Head of caudate nucleus (tissue), 42 donors: ENCODE results near the gene ARFIP1.
"Not testable (repeated sequence)": the region's sequence is repeated elsewhere in the genome, so short reads cannot be mapped to it uniquely, and the experiment has no call there.

Source experiments
- DNase-seq, 42 donors: peaks; one replicate each; pipeline versions ENCODE4 v3.0.0 to v3.0.0-alpha.2; 2020 to 2021; ENCODE audit warnings: mixed read lengths in 7 of 42
- intact Hi-C: fragments of 100-400 bp; cut with DNase I; formaldehyde crosslinking; loops from one replicate; pipeline ENCODE4 v1.15.0; 2022

The ARFIP1 gene

DNA sequence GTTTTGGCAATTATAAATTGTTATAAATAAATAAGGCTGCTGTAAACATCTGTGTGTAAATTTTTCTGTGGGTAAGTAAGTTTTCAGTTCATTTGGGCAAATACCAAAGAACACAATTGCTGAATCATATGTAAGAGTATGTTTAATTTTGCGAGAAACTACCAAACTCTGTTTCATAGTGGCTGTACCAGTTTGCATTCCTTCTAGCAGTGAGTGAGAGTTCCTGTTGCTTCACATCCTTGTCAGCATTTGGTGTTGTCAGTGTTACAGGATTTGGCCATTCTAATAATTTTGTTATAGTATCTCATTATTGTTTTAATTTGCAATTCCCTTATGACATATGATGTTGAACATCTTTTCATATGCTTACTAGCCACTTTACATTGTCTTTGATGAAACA is 48.4 kb downstream of the ARFIP1 start:
- DNase-seq, result no peak
- intact Hi-C loops, result no loop called here

DNA sequence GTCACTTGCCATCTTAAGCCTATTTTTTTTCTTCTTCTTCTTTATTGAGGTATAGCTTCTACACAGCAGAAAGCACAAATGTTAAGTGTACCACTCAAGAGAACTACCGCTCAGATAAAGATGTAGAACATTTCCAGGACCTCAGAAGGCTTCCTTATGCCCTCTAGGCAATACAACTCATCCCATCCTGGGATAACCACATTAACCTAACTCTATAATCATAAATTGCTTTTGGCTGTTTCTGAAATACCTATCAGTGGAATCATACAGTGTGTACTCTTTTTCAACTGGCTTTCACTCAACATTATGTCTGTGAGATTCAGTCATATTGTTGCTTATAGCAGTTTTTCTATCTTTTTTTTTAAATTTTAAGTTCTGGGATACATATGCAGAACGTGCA is 51.7 kb downstream of the ARFIP1 start:
- intact Hi-C loops, result no loop called here
- DNase-seq, result no peak

DNA sequence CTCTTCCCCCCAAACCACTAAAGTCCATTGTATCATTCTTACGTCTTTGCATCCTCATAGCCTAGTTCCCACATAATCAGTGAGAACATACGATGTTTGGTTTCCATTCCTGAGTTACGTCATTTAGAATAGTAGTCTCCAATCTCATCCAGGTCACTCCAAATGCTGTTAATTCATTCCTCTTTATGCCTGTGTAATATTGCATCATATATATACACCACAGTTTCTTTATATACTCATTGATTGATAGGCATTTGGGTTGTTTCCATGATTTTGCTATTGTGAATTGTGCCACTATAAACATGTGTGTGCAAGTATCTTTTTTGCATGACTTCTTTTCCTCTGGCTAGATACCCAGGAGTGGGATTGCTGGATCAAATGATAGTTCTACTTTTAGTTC is 57.2 kb downstream of the ARFIP1 start:
- intact Hi-C loops, result no loop called here
- DNase-seq, result no peak

DNA sequence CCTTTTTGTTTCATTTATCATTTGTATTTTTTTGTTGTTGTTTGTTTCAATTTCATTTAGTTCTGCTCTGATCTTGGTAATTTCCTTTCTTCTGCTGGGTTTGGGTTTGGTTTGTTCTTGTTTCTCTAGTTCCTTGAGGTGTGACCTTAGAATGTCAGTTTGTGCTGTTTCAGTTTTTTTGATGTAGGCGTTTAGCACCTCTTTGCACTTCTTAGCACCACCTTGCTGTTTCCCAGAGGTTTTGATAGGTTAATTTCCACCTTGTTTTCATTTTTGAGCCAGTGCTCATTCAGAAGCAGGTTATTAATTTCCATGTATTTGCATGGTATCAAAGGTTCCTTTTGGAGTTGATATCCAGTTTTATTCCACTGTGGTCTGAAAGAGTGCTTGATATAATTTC is 60.0 kb downstream of the ARFIP1 start:
- intact Hi-C loops, result not testable (repeated sequence)

DNA sequence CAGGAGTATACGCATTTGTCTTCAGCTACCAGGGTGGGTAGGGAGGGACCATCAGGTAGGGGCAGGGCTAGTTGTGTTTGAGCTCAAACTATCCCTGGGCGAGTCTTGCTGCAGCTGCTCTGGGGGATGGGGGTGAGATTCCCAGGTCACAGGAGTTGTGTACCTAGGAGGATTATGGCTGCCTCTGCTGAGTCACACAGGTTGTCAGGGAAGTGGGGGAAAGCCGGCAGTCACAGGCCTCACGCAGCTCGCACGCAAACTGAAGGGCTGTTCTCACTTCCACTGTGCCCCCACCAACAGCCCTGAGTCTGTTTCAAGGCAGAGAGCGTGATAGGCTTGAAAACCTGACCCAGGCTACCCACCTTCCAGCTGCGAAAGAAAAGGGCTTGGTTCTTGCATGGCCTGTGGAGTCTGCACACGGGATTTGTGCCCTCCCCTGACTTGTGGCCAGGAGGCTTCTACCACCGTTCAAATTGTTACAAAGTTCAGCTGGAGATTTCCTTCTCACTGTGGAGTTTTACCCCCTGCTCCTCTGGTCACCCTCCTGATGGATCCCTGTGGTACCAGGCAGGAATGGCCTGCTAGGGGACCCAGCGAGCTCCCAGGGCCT is 63.8 kb downstream of the ARFIP1 start:
- intact Hi-C loops, result no loop called here
- peak in 7 of 42 donors; percentile 3 to 41 (median 16) for DNase-seq

More for the DNA sequence above, 60.0 kb downstream of the ARFIP1 start:
- not testable (repeated sequence) for DNase-seq

DNA sequence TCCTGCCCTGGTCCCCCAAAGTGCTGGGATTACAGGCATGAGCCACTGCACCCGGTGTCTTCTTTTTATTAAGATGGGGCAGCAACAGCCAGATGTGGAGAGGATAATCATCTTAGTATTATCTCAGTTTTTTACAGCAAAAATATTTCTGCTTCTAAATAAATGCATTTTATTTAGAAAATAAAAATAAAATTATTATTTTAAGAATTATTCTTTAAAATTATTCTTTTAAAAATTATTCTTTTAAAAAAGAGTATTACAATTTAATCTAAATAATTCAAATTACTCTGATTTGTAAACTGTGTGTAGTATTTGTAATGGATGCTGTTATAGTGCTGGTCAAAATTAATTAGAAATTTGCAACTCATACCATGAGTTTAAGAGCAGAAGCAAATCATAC is 67.6 kb downstream of the ARFIP1 start:
- intact Hi-C loops, result loop anchor here (2.0 to 5.0 kb wide), 2 partner anchors 235 to 280 kb away; no protein-coding TSS in a partner anchor
- DNase-seq, result no peak

DNA sequence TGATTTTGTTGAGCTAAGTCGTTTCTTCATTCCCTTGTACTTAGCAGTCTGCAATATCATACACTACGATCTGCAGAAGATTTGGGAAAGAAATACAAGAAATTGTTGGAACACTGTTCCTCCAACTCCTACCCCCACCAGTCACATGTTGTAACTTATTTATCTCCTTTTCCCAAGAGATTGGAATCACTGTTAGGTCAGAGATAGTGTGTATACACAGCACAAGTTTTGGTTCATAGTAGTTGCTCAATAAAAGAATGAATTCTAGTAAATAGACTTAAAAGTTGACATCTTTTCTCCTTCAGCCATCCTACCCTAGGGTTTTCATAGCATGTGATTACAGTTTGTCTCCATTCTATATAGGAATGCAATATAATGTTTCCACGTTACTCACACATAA is 68.8 kb downstream of the ARFIP1 start:
- DNase-seq, result no peak
- intact Hi-C loops, result loop anchor here (5.0 kb wide), 1 partner anchor 279 kb away; no protein-coding TSS in a partner anchor

DNA sequence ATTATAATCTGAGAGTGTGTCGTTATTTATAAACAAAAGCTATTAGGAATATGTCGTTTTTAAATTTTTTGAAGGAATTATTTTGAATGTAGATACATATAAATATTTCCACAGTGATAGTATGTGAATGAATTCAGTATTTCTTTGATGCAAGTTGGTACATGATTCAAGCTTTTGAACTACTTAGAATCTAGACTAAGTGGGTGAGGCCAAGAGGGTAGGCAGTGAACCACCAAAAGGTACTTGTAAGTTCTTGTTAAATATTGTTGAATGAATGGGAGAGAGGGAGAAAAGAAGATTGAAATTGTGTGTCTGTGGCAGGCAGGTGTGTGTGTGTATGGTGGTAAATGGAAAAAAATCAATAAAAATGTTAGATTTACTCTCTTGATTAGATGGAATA is 69.6 kb downstream of the ARFIP1 start:
- intact Hi-C loops, result loop anchor here (5.0 kb wide), 1 partner anchor 278 kb away; no protein-coding TSS in a partner anchor
- DNase-seq, result no peak

DNA sequence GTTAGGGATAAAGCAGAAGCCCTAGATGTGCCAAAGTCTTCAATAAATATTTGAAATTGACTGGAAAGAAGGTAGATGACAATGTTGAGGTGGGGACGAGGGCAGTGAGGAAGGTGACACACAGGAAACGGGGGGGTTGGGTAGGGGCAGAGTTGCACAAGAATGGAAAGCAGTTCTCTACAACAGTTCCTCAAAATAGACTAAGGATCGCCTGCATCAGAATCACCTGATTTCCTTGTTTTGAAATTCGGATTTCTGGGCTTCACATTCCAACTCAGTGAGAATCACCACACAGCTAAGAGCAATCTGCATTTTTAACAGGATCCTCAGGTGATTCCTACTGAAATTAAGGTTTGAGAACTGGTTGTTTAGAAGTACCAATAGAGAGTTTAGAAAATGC is 70.6 kb downstream of the ARFIP1 start:
- intact Hi-C loops, result no loop called here

DNA sequence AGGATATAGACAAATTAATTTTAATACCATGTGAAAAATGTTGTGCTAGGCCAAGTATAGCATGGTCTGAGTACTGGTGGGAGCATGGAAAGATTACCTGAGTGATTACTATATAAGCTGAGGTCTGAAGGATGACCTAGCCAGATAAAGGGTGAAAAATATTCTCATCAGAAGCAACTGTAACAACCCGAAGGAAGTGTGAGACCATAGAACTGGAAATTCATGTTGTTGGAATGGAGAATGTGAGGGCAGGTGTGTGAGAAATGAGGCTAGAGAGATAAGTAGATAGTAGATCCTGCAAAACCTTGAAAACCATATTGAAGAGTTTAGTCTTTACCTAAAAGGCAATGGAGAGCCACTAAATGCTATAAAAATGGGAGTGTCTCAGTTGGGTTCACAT is 71.5 kb downstream of the ARFIP1 start:
- DNase-seq, result no peak
- intact Hi-C loops, result no loop called here

More for the DNA sequence above, 70.6 kb downstream of the ARFIP1 start:
- peak in 1 of 42 donors; percentile 40 for DNase-seq

DNA sequence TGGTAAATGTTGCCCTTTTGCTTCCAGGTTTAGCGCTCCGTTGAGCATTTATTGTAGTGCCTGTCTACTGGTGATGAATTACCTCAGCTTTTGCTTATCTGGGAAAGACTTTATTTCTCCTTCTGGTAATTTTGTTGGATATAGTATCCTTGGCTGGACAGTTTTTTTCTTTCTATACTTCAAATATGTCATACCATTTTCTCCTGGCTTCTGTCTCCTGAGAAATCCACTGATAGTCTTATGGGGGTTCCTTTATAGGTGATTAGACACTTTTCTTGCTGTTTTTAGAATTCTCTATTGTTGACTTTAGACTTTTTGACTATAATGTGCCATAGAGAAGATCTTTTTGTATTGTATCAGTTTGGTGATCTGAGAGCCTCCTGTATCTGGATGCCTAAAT is 73.5 kb downstream of the ARFIP1 start:
- no peak for DNase-seq
- intact Hi-C loops, result no loop called here

DNA sequence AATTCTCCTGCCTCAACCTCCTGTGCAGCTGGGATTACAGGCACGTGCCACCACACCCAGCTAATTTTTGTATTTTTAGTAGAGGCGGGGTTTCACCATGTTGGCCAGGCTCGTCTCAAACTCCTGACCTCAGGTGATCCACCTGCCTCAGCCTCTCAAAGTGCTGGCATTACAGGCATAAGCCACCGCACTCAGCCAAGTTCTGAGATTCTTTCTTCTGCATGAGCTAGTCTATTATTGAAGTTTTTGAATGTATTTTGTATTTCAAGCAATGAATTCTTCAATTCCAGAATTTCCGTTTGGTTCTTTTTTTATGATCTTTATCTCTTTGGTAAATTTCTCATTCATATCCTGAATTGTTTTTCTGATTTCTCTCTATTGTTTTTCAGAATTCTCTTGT is 74.3 kb downstream of the ARFIP1 start:
- intact Hi-C loops, DNase-seq: not testable (repeated sequence)

DNA sequence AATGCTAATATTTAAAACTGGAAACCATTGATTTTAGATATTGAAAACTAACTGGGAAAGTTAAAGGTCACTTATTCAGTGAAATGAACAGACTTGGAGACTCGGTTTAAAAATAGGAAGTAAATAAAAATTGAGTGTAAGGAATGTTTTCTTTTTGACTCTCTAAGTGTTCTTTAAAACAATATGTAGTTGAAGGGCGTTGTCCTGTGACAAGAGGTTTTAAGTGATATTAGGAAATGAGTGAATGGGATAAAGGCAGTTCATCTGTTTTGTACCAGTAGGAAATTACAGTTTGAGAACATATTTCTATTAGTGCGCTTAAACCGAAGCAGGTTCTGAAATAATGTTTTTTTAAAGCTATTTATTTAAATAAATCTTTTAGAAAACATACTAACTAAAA is 77.2 kb downstream of the ARFIP1 start:
- DNase-seq, result no peak
- intact Hi-C loops, result no loop called here

DNA sequence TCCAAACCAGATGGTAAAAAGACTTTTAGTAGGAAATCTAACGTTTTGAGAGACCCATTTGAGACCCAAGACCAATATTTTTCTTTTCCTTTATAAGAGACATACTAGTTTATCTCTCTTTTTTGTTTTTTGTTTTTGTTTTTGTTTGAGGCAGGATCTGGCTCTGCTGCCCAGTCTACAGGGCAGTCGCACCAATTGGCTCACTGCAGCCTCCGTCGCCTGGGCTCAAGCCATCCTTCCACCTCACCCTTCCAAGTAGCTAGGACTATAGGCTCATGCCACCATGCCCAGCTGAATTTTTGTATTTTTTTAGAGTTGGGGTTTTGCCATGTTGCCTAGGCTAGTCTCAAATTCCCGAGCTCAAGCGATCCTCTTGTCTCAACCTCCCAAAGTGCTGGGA is 79.2 kb downstream of the ARFIP1 start:
- no peak for DNase-seq
- intact Hi-C loops, result no loop called here

DNA sequence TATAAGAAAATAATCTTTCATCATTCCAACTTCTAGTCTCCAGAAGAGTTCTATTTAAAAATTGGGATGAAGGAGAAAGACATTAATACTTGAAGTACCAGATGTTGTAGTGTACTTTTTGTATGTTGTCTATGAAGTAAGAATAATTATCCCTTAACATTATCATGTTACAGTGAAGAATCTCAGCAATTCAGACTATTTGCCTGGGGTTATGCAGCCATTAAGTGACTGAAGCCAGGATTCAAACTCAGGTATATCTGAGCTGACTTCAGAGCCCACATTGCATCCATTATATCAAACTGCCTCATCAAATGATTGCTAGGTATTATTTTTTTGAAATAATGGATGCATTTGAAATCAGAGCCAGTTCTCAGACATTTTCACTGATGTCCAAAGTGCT is 80.3 kb downstream of the ARFIP1 start:
- intact Hi-C loops, result no loop called here
- no peak for DNase-seq

DNA sequence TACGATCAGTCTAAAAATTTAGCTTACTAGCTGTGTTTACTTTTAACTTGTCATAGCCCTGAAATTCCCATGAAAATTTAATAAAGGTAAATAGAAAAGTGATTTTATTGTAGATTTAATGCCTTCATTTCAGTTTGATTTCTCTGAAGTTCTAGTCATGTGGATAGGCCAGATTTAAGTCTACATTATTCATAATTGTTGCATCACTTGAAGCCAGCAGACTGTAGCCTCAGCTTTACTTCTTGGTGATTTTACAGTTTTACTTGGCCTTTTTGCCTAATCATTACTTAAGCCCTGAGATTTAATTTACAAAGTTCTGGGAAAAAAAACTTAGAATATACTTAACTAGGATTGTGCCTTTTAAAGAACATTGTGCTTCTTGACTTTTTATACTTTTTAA is 82.9 kb downstream of the ARFIP1 start:
- intact Hi-C loops, result no loop called here
- DNase-seq, result no peak

DNA sequence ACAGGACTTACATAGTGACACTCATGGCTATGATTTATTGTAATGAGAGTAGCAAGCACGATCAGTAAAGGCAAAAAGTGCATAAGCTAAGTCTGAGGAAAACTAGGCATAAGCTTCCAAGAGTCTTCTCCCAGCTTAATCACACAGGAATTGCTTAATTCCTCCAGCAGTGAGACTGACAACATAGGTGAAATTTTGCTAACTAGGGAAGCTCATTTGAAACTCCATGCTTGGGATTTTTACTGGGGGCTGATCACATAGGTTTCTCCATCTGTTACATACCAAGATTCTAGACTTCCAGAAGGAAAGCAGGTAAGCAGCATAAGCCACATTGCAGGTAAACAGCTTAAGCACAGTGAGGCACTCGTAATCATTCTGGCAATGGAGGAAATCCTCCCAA is 84.6 kb downstream of the ARFIP1 start:
- no peak for DNase-seq
- intact Hi-C loops, result no loop called here

DNA sequence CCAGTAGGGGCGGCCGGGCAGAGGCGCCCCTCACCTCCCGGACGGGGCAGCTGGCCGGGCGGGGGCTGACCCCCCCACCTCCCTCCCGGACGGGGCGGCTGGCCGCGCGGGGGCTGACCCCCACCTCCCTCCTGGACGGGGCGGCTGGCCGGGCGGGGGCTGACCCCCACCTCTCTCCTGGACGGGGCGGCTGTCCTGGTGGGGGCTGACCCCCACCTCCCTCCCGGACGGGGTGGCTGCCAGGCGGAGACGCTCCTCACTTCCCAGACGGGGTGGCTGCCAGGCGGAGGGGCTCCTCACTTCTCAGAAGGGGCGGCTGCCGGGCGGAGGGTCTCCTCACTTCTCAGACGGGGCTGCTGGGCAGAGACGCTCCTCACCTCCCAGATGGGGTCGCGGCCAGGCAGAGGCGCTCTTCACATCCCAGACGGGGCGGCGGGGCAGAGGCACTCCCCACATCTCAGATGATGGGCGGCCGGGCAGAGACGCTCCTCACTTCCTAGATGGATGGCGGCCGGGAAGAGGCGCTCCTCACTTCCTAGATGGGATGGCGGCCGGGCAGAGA is 86.8 kb downstream of the ARFIP1 start:
- DNase-seq, result not testable (repeated sequence)

DNA sequence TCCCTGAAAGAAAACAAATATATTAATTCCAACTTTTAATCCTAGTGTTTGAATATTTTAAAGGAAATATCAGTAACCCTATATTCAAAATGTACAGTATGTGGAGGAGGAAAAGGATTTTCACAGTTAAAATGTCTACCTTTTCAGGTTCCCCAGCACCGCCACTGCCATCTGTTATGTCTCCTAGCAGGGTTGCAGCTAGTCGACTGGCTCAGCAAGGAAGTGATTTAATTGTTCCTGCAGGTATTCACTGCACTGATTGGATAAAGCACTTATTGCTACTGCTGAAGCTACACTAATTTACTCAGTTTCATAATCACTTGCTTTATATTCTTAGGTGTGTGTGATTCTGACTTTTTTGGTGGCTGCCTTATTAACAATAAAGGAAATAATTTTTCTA is 90.9 kb downstream of the ARFIP1 start:
- peak in 1 of 42 donors; percentile 5 for DNase-seq
- intact Hi-C loops, result no loop called here

More for the DNA sequence above, 86.8 kb downstream of the ARFIP1 start:
- intact Hi-C loops, result not testable (repeated sequence)

DNA sequence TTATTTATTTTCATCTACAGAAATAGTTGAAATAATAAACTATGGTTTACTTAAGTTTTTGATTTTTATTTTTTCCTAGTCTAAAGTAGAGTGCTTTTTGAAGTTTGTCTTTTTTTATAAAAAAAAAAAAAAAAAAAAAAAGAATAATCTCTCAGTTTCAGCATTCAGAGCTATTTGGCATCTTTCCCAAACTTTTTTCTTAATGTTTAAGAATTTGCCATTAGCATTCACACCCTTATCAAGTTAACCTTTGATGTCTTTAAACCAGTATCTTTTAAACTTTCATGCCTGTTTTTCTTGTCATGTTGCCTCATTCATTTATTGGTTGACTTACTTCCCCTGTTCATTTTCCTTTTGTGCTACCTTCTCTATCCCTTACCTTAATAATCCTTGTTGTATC is 95.5 kb downstream of the ARFIP1 start:
- intact Hi-C loops, result no loop called here
- DNase-seq, result no peak

DNA sequence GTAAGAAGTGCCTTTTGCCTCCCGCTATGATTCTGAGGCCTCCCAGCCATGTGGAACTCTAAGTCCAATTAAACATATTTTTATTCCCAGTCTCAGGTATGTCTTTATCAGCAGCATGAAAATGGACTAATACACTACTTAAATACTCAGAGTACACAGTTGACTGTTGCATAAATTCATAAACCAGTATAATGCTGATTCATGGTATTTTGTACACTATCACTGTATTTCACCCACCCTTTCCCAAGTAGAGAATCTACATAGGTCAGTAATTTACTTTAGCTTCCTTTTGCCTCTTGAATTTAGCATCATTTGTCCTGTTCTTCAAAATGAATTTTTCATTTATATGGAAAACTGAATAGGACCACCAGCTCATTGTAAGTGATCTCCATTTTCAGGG is 98.1 kb downstream of the ARFIP1 start:
- intact Hi-C loops, result no loop called here
- DNase-seq, result no peak
